HUES64 (cell line): ENCODE results near the gene DIP2C.

Experiments
- H3K27ac ChIP-seq: 2 replicates; pipeline ENCODE4 v1.7.0; 2013; ENCODE audit warnings: low read depth, low read length, inconsistent platforms
- H3K27me3 ChIP-seq: 2 replicates; pipeline ENCODE4 v1.6.1; 2013; ENCODE audit warnings: mild to moderate bottlenecking, low read length; ENCODE audit not compliant: insufficient read depth
- H3K36me3 ChIP-seq: 2 replicates; pipeline ENCODE4 v1.6.1; 2013; ENCODE audit warnings: mild to moderate bottlenecking, low read length; ENCODE audit not compliant: insufficient read depth
- H3K4me1 ChIP-seq: 2 replicates; pipeline ENCODE4 v1.6.1; 2013; ENCODE audit warnings: mild to moderate bottlenecking, low read length, moderate library complexity; ENCODE audit not compliant: insufficient read depth
- H3K4me3 ChIP-seq: 2 replicates; pipeline ENCODE4 v1.5.1; 2013; ENCODE audit warnings: mild to moderate bottlenecking, low read length, moderate library complexity
- H3K9ac ChIP-seq: 2 replicates; pipeline ENCODE4 v1.6.1; 2013; ENCODE audit warnings: mild to moderate bottlenecking, low read depth, low read length
- H3K9me3 ChIP-seq: 2 replicates; pipeline ENCODE4 v1.6.1; 2013; ENCODE audit warnings: low read depth, low read length; ENCODE audit not compliant: insufficient read depth
- WGBS: fragments of 150-250, 120-280 bp; methylation state at CpG from one replicate; pipeline ENCODE4 v1.1.7; 2013; ENCODE audit warnings: missing lambda C conversion rate; 5-methylcytosine and 5-hydroxymethylcytosine counted together

Gene DIP2C

DNA sequence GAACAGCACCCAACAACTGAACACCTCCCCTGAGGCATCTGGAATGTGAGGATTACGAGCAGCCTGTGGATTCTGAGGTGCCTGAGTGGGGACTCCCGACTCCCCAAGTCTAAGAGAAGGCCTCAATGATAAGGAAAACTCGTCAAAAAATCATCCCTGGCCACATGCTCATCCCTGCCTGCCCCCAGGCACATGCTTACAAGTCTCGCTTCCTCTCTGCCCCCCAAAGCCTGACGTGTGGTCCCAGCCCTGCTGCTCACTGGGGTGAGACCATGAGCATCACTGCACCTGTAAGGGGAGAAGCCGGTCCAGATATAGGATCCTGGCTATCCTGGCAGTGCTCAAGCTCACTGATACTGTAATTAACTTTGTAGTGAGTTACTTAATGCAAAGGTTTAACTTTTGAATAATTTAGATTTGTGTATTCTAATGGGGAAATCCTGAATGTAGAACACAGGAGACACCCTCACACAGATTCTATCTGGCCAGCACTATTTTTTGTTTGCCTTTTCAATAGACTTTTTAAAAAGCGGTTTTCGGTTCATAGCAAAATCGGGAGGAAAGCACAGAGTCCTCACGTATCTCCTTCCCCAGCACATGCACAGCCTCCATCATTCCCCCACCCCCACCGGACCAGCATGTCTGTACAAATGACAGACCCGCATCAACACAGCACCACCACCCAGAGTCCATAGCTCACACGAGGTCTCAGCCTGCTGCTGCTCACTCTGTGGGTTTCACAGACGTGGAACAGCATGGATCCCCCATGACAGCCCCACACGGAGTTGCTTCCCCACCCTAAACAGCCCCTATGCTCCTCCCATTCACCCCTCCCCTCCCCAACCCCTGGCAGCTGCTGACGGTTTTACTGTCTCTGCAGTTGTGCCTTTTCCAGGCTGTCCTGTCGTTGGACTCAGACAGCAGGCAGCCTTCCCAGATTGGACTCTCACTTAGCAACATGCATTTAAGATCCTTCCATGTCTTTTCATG, 167.9 kb downstream of the DIP2C start:
- no peak overlapping the region for H3K4me3 ChIP-seq
- H3K27ac ChIP-seq: no peak overlapping the region; the same call in 1 of the 2 replicates
- H3K36me3 ChIP-seq: no peaks in the 10 kb centered on the region
- peaks cover 12% of the 10 kb centered on the region; the same call in 1 of the 2 replicates for H3K4me1 ChIP-seq
- WGBS: 71% methylated on average over 16 of the region's 17 CpGs
- H3K27me3 ChIP-seq: no peaks in the 10 kb centered on the region
- no peak overlapping the region for H3K9ac ChIP-seq
- H3K9me3 ChIP-seq: no peaks in the 10 kb centered on the region

GRCh38 chr10:520402-520787, 169.1 kb downstream of the DIP2C start:
- no peaks in the 10 kb centered on the region for H3K27me3 ChIP-seq
- no peaks in the 10 kb centered on the region for H3K36me3 ChIP-seq
- H3K9ac ChIP-seq: no peak overlapping the region
- no peak overlapping the region for H3K4me3 ChIP-seq
- WGBS: 49% methylated on average over 6 of the region's 6 CpGs
- no peak overlapping the region for H3K27ac ChIP-seq
- peaks cover 12% of the 10 kb centered on the region; the same call in 1 of the 2 replicates for H3K4me1 ChIP-seq
- no peaks in the 10 kb centered on the region for H3K9me3 ChIP-seq

GRCh38 chr10:519716-520401, 169.6 kb downstream of the DIP2C start:
- H3K9me3 ChIP-seq: no peaks in the 10 kb centered on the region
- 94% methylated on average over 25 of the region's 25 CpGs for WGBS
- peaks cover 12% of the 10 kb centered on the region; the same call in 1 of the 2 replicates for H3K4me1 ChIP-seq
- H3K27me3 ChIP-seq: no peaks in the 10 kb centered on the region
- no peak overlapping the region for H3K4me3 ChIP-seq
- H3K36me3 ChIP-seq: no peaks in the 10 kb centered on the region
- no peak overlapping the region for H3K27ac ChIP-seq
- no peak overlapping the region for H3K9ac ChIP-seq

DNA sequence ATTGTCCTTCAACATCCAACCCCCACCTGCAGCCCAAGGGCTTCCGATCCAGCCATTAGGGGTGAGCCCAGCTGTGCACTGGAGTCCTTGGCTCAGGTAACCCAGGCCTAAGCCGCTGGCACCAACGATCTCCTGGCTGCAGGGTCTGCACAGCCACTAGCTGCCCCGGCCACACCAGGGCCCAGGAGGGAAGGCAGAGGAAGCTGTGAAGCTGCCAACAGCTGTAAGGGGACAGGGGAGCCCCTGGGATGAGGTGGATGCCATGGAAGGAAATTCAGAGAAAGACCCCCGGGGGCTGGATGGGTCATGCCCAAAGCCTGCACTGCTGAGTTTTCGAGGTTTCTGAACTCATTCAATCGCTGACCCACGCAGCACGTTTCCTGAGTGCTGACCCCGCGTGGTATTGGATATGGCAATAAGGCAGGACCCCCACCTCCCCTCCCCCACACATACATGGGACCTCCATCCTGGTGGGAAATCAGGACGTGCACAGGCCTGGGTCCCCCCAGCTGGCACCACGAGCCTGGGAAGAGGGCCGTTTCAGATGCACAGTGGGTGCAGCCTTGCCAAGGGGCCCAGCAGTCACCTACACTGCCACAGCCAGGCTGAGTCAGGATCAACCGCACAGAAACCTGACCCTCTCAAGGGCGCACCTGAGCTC, 170.3 kb downstream of the DIP2C start:
- no peaks in the 10 kb centered on the region for H3K9me3 ChIP-seq
- no peak overlapping the region for H3K9ac ChIP-seq
- H3K4me1 ChIP-seq: peaks cover 12% of the 10 kb centered on the region; the same call in 1 of the 2 replicates
- H3K36me3 ChIP-seq: no peaks in the 10 kb centered on the region
- no peaks in the 10 kb centered on the region for H3K27me3 ChIP-seq
- no peak overlapping the region for H3K4me3 ChIP-seq
- H3K27ac ChIP-seq: no peak overlapping the region
- WGBS: 95% methylated on average over 16 of the region's 16 CpGs

DNA sequence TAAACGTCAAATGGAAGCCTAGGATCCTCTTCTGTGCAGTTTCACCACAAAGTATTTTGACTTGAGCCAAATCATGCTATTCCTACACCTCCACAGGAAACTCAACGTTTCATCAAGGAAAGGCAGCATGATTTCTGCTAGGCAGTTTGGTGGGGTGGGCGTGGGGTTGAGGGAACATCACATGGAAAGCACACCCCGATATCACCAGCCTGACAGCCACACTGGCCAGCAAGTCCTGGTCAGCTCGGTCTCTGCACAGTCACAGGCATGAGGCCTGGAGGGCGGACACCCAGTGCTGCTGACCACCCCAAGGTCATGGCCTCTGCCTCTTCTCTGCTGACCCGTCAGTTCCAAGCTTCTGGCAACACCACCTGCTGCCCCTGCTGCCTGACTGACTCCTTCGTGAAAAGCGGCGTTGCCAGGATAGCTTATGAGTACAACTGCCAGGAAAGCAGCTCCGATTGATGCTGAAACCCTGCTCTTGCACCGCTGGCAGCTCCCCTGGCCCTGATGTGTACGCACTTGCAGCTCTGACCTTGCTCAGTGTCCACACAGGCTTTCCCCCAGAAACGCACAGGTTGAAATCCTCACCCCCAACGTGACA, 171.5 kb downstream of the DIP2C start:
- H3K36me3 ChIP-seq: no peaks in the 10 kb centered on the region
- H3K9me3 ChIP-seq: no peaks in the 10 kb centered on the region
- H3K27me3 ChIP-seq: no peaks in the 10 kb centered on the region
- H3K4me3 ChIP-seq: no peak overlapping the region
- WGBS: 90% methylated on average over 15 of the region's 15 CpGs
- H3K4me1 ChIP-seq: peaks cover 12% of the 10 kb centered on the region; the same call in 1 of the 2 replicates
- no peak overlapping the region for H3K9ac ChIP-seq
- no peak overlapping the region for H3K27ac ChIP-seq

DNA sequence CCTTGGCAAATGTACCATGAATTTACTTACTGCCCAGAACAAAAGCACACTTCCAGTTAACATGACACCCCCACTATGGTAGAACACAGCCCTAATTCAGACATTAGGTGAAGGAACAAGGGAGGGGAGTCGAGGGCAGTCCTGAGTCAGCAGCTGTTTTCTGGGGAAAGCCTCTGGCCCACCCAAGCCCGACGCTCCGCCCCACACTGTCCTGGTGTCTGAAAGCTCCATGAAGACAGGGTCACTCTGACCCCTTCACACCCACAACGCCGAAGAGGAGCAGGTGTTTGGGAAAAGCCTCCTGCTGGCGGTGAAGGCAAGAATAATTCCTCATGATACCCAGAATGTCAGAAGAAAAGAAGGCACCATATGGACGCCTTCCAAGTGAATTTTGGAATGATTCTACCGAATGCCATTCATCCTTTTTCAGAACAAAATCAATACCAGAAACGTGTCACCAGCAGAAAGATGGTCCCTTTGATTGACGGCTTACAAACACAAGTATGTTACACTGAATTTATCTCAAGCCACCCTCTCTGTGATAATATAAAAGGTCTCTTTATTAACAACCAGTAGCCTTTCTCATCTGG, 172.1 kb downstream of the DIP2C start:
- Histone ChIP-seq H3K4me3 (no peak overlapping the region), H3K4me1 (peaks cover 12% of the 10 kb centered on the region; the same call in 1 of the 2 replicates), H3K9me3 (no peaks in the 10 kb centered on the region), H3K27me3 (no peaks in the 10 kb centered on the region), H3K9ac (no peak overlapping the region), H3K36me3 (no peaks in the 10 kb centered on the region), H3K27ac (no peak overlapping the region)
- 87% methylated on average over 11 of the region's 11 CpGs for WGBS

- no peak overlapping the region for H3K9ac ChIP-seq
- H3K4me1 ChIP-seq: peaks cover 12% of the 10 kb centered on the region; the same call in 1 of the 2 replicates
- no peaks in the 10 kb centered on the region for H3K27me3 ChIP-seq
- H3K27ac ChIP-seq: no peak overlapping the region
- WGBS: 80% methylated on average over 9 of the region's 10 CpGs
- H3K36me3 ChIP-seq: no peaks in the 10 kb centered on the region
- H3K4me3 ChIP-seq: no peak overlapping the region
- no peaks in the 10 kb centered on the region for H3K9me3 ChIP-seq
These were observed 172.7 kb downstream of the DIP2C start for GRCh38 chr10:516764-517163.

- Histone ChIP-seq H3K27me3 (peaks cover 3% of the 10 kb centered on the region), H3K4me1 (peaks cover 11% of the 10 kb centered on the region; the same call in 1 of the 2 replicates), H3K9me3 (no peaks in the 10 kb centered on the region), H3K4me3 (no peak overlapping the region), H3K27ac (no peak overlapping the region), H3K9ac (no peak overlapping the region), H3K36me3 (no peaks in the 10 kb centered on the region)
- WGBS: 83% methylated on average over 8 of the region's 8 CpGs
These were observed 173.8 kb downstream of the DIP2C start for GRCh38 chr10:515674-516073.

DNA sequence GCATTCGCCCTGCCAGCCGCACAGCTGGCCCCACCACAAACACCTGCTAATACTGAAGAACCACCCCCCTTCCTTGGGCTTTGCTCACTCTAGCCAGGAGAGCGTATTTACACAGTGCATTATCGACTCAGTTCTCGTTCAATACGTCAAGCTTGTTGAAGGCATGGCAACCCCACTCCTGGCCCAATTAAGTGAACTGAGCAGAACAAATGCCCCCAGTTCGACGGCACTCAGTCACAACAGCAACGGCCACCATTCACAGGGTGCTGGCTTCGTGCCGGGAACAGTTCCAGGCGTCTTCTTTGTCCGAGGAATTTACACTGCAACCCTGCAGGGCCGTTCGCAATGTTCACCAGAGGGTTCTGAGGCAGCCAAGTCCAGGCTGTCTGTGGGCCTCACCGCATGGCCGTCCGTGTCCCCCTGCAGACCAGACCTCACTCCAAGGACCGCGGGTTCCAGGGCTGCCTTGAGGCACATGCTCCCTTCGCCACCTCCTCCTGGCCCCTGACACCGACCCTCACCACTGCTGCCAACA, 175.3 kb downstream of the DIP2C start:
- peaks cover 17% of the 10 kb centered on the region for H3K27me3 ChIP-seq
- 94% methylated on average over 22 of the region's 22 CpGs for WGBS
- no peak overlapping the region for H3K27ac ChIP-seq
- no peaks in the 10 kb centered on the region for H3K9me3 ChIP-seq
- H3K4me1 ChIP-seq: peaks cover 4% of the 10 kb centered on the region; the same call in 1 of the 2 replicates
- no peaks in the 10 kb centered on the region for H3K36me3 ChIP-seq
- H3K9ac ChIP-seq: no peak overlapping the region
- H3K4me3 ChIP-seq: no peak overlapping the region

GRCh38 chr10:513393-513792, 176.1 kb downstream of the DIP2C start:
- WGBS: 97% methylated on average over 18 of the region's 18 CpGs
- no peak overlapping the region for H3K4me3 ChIP-seq
- no peaks in the 10 kb centered on the region for H3K9me3 ChIP-seq
- peaks cover 25% of the 10 kb centered on the region for H3K27me3 ChIP-seq
- no peak overlapping the region for H3K27ac ChIP-seq
- no peak overlapping the region for H3K9ac ChIP-seq
- H3K4me1 ChIP-seq: peaks cover 4% of the 10 kb centered on the region; the same call in 1 of the 2 replicates
- H3K36me3 ChIP-seq: no peaks in the 10 kb centered on the region
